ENCODE measurements around the gene MACROD2. TPM values are rescaled to one million over a fixed set of nuclear protein-coding genes. Genes with fewer than 3 reads are reported as not detected.

MACROD2 gene
- total RNA-seq, 1 experiment from 2014 or later, result 1.6 TPM

- no CpG with 5 or more reads among the region's 4 CpGs for WGBS (ENCODE audit: extremely low coverage, insufficient read length, low lambda C conversion rate)
- Histone ChIP-seq H2BK120ac (ENCODE audit: low read depth, low read length, poor library complexity, severe bottlenecking) (no peak overlapping the region), H3K27me3 (ENCODE audit: insufficient read depth, low read length) (no peaks in the 10 kb centered on the region), H3K9me3 (ENCODE audit: control insufficient read depth, low read depth, low read length) (no peaks in the 10 kb centered on the region), H3K14ac (ENCODE audit: insufficient read depth, low read length) (no peak overlapping the region), H2AK5ac (ENCODE audit: insufficient read length, low read length) (no peak overlapping the region), H4K91ac (ENCODE audit: insufficient read length, low read depth, low read length) (no peak overlapping the region), H3K4ac (ENCODE audit: low read depth, low read length) (no peak overlapping the region), H3T11ph (ENCODE audit: low read length) (no peak overlapping the region), H3K27ac (ENCODE audit: insufficient read length, low read depth, low read length) (no peak overlapping the region), H3K56ac (ENCODE audit: insufficient read length, low read depth, low read length) (no peak overlapping the region), H3K79me1 (ENCODE audit: insufficient read depth, low read depth, low read length, poor library complexity, severe bottlenecking) (no peaks in the 10 kb centered on the region), H3K18ac (ENCODE audit: insufficient read length, low read depth, low read length) (no peak overlapping the region), H3K4me2 (ENCODE audit: insufficient read depth, insufficient read length, low read length) (no peak overlapping the region), H3K9ac (ENCODE audit: extremely low read depth, insufficient read length, low read length) (no peak overlapping the region), H2BK12ac (ENCODE audit: insufficient read length, low read depth, low read length) (no peak overlapping the region), H2BK15ac (ENCODE audit: low read depth, low read length) (no peak overlapping the region), H2BK20ac (ENCODE audit: low read depth, low read length, poor library complexity, severe bottlenecking) (no peak overlapping the region), H2AFZ (ENCODE audit: low read length) (no peak overlapping the region), H3K4me1 (ENCODE audit: insufficient read depth, low read length) (no peaks in the 10 kb centered on the region), H4K20me1 (ENCODE audit: control insufficient read depth, insufficient read depth, insufficient read length) (no peaks in the 10 kb centered on the region), H3K23ac (ENCODE audit: insufficient read length, low read depth, low read length) (no peak overlapping the region), H4K8ac (replicated peaks; ENCODE audit: insufficient read length, low read depth, low read length) (no peak overlapping the region), H3K79me2 (ENCODE audit: insufficient read depth, low read length) (no peaks in the 10 kb centered on the region), H3K23me2 (ENCODE audit: insufficient read length, low read depth, low read length, poor library complexity, severe bottlenecking) (no peaks in the 10 kb centered on the region), H4K5ac (ENCODE audit: insufficient read length, low read depth, low read length) (no peak overlapping the region), H2BK5ac (ENCODE audit: insufficient read length, low read length) (no peak overlapping the region)
- no peak for DNase-seq
- H3K4me1 Mint-ChIP-seq, result no peaks in the 10 kb centered on the region
- TF ChIP-seq CTCF (conservative IDR thresholded peaks at IDR 0.05), result no peak
- no peak overlapping the region for H3K27ac Mint-ChIP-seq
- no peak overlapping the region for H3K4me3 Mint-ChIP-seq
- no peaks in the 10 kb centered on the region for H3K27me3 Mint-ChIP-seq (ENCODE audit: low read depth)
- peaks cover 0 to 3% (median 0%) of the 10 kb centered on the region in 3 experiments; a peak in 2 of 7 replicates for H3K36me3 Mint-ChIP-seq (ENCODE audit: insufficient read depth in 1 of 3, low read depth in 3 of 3)
- peaks cover 0 to 2% of the 10 kb centered on the region in 2 experiments; a peak in 1 of 5 replicates for H3K9me3 Mint-ChIP-seq
Observed at GRCh38 chr20:15734052-15734451, 1738.7 kb downstream of the MACROD2 start.

Measured in H9 (cell line).